ENCODE data around the gene BUB3. TPM values are rescaled to one million over a fixed set of nuclear protein-coding genes. Genes with fewer than 3 reads are reported as not detected.

The BUB3 gene
- total RNA-seq, 1 experiment from 2014 or later: 129 TPM

GRCh38 chr10:123183724-123184123 is 29.5 kb downstream of the BUB3 start:
- no TSS peak for BruUV-seq (replicated peaks)
- H3K9me3 ChIP-seq: peaks cover 12% of the 10 kb centered on the region

DNA sequence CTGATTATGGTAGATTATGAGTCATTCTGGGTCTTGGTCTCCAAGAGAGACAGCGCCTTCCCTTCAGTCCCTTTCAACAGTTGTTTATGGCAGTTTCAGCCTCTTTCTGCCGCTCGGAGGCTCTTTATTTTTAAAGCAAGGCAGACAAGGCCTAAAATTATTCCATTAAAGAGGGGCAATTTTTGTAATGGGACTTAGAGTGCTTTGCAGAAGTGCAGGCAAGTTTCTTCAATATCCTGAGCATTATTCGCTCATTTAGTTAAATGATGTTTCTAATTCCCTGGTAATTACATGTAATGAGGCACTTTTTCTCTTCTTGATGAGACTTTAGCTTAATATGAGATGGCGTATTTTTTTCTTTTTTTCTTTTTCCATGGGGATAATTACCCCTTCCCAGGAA is 33.6 kb downstream of the BUB3 start:
- no peaks in the 10 kb centered on the region for H3K27me3 ChIP-seq (replicated peaks; ENCODE audit: control insufficient read depth, insufficient read depth, low read length)
- no TSS peak for BruUV-seq (replicated peaks)
- DNase-seq: no peak
- CTCF ChIA-PET: no interaction called here
- TF ChIP-seq, protein P1, sequence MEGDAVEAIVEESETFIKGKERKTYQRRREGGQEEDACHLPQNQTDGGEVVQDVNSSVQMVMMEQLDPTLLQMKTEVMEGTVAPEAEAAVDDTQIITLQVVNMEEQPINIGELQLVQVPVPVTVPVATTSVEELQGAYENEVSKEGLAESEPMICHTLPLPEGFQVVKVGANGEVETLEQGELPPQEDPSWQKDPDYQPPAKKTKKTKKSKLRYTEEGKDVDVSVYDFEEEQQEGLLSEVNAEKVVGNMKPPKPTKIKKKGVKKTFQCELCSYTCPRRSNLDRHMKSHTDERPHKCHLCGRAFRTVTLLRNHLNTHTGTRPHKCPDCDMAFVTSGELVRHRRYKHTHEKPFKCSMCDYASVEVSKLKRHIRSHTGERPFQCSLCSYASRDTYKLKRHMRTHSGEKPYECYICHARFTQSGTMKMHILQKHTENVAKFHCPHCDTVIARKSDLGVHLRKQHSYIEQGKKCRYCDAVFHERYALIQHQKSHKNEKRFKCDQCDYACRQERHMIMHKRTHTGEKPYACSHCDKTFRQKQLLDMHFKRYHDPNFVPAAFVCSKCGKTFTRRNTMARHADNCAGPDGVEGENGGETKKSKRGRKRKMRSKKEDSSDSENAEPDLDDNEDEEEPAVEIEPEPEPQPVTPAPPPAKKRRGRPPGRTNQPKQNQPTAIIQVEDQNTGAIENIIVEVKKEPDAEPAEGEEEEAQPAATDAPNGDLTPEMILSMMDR (IDR thresholded peaks at IDR 0.05; ENCODE audit: insufficient read depth in 1 of 2, low read depth in 1 of 2, low read length in 1 of 2, severe bottlenecking in 1 of 2, unreplicated experiment in 1 of 2): no peak
- H3K9me3 ChIP-seq: peaks cover 12% of the 10 kb centered on the region
- POLR2A ChIA-PET: no interaction called here
- no peak overlapping the region for H3K4me3 ChIP-seq (ENCODE audit: low read depth, low read length)
- Mint-ChIP-seq H3K27ac (ENCODE audit: unreplicated experiment) (no peak overlapping the region), H3K27me3 (ENCODE audit: insufficient read depth, unreplicated experiment) (no peaks in the 10 kb centered on the region), H3K36me3 (ENCODE audit: insufficient read depth, unreplicated experiment) (no peaks in the 10 kb centered on the region), H3K9me3 (ENCODE audit: unreplicated experiment) (peaks cover 24% of the 10 kb centered on the region), H3K4me3 (ENCODE audit: unreplicated experiment) (no peak overlapping the region), H3K4me1 (ENCODE audit: low read depth, unreplicated experiment) (no peaks in the 10 kb centered on the region)
- no peaks in the 10 kb centered on the region for H3K4me1 ChIP-seq
- intact Hi-C loops (cut with micrococcal nuclease; ENCODE audit: unreplicated experiment): no loop called here
- no peaks in the 10 kb centered on the region for H3K36me3 ChIP-seq (ENCODE audit: control insufficient read depth, insufficient read depth, low read length)

More at GRCh38 chr10:123183724-123184123, 29.5 kb downstream of the BUB3 start:
- ChIA-PET POLR2A (no interaction called here), CTCF (no interaction called here)
- Mint-ChIP-seq H3K4me1 (ENCODE audit: low read depth, unreplicated experiment) (no peaks in the 10 kb centered on the region), H3K9me3 (ENCODE audit: unreplicated experiment) (peaks cover 24% of the 10 kb centered on the region), H3K27ac (ENCODE audit: unreplicated experiment) (no peak overlapping the region), H3K27me3 (ENCODE audit: insufficient read depth, unreplicated experiment) (no peaks in the 10 kb centered on the region), H3K4me3 (ENCODE audit: unreplicated experiment) (no peak overlapping the region), H3K36me3 (ENCODE audit: insufficient read depth, unreplicated experiment) (peaks cover 6% of the 10 kb centered on the region)
- DNase-seq: no peak
- intact Hi-C loops (cut with micrococcal nuclease; ENCODE audit: unreplicated experiment): no loop called here
- TF ChIP-seq, protein P1 (IDR thresholded peaks at IDR 0.05; ENCODE audit: insufficient read depth in 1 of 2, low read depth in 1 of 2, low read length in 1 of 2, severe bottlenecking in 1 of 2, unreplicated experiment in 1 of 2): no peak
- H3K4me3 ChIP-seq (ENCODE audit: low read depth, low read length): no peak overlapping the region
- H3K27me3 ChIP-seq (replicated peaks; ENCODE audit: control insufficient read depth, insufficient read depth, low read length): no peaks in the 10 kb centered on the region
- no peaks in the 10 kb centered on the region for H3K36me3 ChIP-seq (ENCODE audit: control insufficient read depth, insufficient read depth, low read length)
- no peaks in the 10 kb centered on the region for H3K4me1 ChIP-seq

DNA sequence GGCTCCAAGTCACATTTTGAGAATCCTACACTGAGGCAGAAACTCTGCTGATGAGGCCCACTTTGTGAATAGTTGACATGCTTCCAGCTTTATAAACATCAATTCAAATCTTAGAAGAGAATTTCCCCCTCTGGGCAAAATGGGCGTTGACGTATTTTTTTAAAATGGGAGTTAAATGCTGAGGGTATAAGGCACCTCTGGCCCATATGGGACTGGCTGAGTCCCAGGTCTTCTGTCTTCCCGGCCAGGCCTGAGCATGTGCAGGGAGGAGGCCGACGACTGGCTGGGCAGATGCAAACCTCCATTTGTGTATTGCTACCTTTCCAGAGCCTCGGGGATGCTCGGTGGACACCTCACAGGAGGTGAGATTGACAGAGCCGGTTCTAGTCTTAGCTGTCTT is 37.7 kb downstream of the BUB3 start:
- intact Hi-C loops (cut with micrococcal nuclease; ENCODE audit: unreplicated experiment): no loop called here
- no peaks in the 10 kb centered on the region for H3K27me3 Mint-ChIP-seq (ENCODE audit: insufficient read depth, unreplicated experiment)
- no peaks in the 10 kb centered on the region for H3K36me3 ChIP-seq (ENCODE audit: control insufficient read depth, insufficient read depth, low read length)

More for the DNA sequence above, 37.7 kb downstream of the BUB3 start:
- ChIA-PET POLR2A (no interaction called here), CTCF (no interaction called here)
- no peak overlapping the region for H3K4me3 ChIP-seq (ENCODE audit: low read depth, low read length)
- BruUV-seq (replicated peaks): no TSS peak
- no peaks in the 10 kb centered on the region for H3K27me3 ChIP-seq (replicated peaks; ENCODE audit: control insufficient read depth, insufficient read depth, low read length)
- H3K9me3 ChIP-seq: no peaks in the 10 kb centered on the region
- Mint-ChIP-seq H3K4me3 (ENCODE audit: unreplicated experiment) (no peak overlapping the region), H3K4me1 (ENCODE audit: low read depth, unreplicated experiment) (no peaks in the 10 kb centered on the region), H3K27ac (ENCODE audit: unreplicated experiment) (no peak overlapping the region), H3K9me3 (ENCODE audit: unreplicated experiment) (no peaks in the 10 kb centered on the region), H3K36me3 (ENCODE audit: insufficient read depth, unreplicated experiment) (no peaks in the 10 kb centered on the region)
- DNase-seq: no peak
- TF ChIP-seq, protein P1 (IDR thresholded peaks at IDR 0.05; ENCODE audit: insufficient read depth in 1 of 2, low read depth in 1 of 2, low read length in 1 of 2, severe bottlenecking in 1 of 2, unreplicated experiment in 1 of 2): no peak
- no peaks in the 10 kb centered on the region for H3K4me1 ChIP-seq
